Head of caudate nucleus (tissue), 42 donors: ENCODE results near the gene PRR3.

Source experiments
- DNase-seq, 42 donors: peaks; one replicate each; pipeline versions ENCODE4 v3.0.0 to v3.0.0-alpha.2; 2020 to 2021; ENCODE audit warnings: mixed read lengths in 7 of 42
- intact Hi-C: fragments of 100-400 bp; cut with DNase I; formaldehyde crosslinking; loops from one replicate; pipeline ENCODE4 v1.15.0; 2022

The PRR3 gene

GRCh38 chr6:30562470-30563425, 5.7 kb downstream of the PRR3 start:
- intact Hi-C loops, result no loop called here
- no peak for DNase-seq

- DNase-seq, result no peak
- intact Hi-C loops, result no loop called here
Observed at GRCh38 chr6:30564114-30564513, 7.0 kb downstream of the PRR3 start.

GRCh38 chr6:30565772-30566171, 8.7 kb downstream of the PRR3 start:
- no peak for DNase-seq
- intact Hi-C loops, result no loop called here

DNA sequence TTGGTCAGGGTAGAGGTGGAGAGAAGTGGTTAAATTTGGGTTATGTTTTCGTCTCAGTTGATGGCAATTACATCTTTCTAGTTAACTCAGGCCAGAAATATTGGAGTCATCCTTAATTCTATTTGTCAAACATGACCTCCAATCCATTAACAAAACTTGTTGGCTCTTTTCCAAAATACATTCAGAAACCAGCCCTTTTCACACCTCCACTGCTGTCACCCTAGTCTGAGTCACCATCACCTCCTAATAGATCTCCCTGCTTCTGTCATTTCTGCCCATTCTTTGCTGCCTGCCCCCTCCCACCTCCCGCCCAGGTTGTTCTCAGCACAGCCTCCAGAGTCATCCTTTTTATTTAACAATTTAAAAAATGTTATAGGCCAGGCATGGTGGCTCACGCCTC, 11.2 kb downstream of the PRR3 start:
- peak; percentile 23 to 91 (median 66) for DNase-seq
- intact Hi-C loops, result no loop called here

DNA sequence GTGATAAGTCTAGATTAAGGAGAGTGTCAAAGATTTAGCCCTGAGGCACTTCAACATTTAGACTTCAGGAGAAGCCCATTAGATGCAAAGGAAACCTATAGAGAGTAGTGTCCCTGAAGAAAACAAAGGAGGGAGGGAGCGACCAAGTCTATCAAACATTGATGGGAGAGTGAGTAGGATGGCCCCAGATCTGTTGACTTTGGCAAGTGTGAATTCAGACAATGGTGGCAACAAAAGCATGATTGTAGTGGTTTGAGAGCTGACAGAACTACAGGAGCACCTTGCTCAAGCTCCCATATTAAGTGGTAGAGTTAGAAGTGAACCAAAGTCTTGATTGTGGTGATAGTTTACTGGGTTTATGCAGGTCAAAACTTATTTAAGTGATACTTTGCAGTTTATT, 13.2 kb downstream of the PRR3 start:
- intact Hi-C loops, result loop anchor here (2.0 to 5.0 kb wide), 2 partner anchors 13 to 42 kb away; partner anchors contain the start of genes GNL1 and PRR3
- DNase-seq, result no peak

GRCh38 chr6:30570740-30571074, 13.6 kb downstream of the PRR3 start:
- peak in 3 of 42 donors; percentile 10 to 35 (median 28) for DNase-seq
- intact Hi-C loops, result loop anchor here (2.0 to 5.0 kb wide), 2 partner anchors 14 to 42 kb away; partner anchors contain the start of genes GNL1 and PRR3

DNA sequence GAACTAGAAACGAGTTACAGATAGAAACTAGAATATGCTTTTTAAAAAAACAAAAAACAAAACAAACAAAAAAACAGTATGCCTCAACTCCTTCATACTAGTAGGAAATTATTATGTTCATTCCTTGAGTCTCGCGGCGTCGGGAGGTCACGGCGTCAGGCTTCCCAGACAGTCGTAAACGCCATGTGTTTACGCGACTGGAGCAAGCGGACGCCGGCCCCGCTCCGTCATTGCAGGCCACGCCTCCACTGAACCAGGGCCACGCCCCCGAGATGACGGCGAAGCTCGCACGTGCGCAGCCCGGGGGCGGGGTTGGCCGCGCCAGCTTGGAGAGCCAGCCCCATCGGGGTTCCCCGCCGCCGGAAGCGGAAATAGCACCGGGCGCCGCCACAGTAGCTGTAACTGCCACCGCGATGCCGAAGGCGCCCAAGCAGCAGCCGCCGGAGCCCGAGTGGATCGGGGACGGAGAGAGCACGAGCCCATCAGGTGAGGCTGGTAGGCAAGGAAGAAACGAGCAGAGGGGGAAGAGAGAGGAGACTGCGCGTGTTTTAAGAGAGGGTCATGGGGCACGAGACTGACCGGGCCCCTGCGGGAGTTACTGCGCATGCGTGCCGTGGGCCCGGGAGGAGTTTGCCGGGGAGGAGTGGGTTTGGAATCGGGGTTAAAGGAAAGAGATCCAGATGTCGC, 14.1 kb downstream of the PRR3 start, which contains the start of gene ABCF1:
ABCF1 (plus strand) TSS at position 368 of the 687 bp plus-strand sequence; CDS start at position 414, 46 bp downstream.
- intact Hi-C loops, result loop anchor here (2.0 to 5.0 kb wide), 2 partner anchors 14 to 41 kb away; partner anchors contain the start of genes GNL1 and PRR3
- peak; percentile 95 to 100 (median 99) for DNase-seq

DNA sequence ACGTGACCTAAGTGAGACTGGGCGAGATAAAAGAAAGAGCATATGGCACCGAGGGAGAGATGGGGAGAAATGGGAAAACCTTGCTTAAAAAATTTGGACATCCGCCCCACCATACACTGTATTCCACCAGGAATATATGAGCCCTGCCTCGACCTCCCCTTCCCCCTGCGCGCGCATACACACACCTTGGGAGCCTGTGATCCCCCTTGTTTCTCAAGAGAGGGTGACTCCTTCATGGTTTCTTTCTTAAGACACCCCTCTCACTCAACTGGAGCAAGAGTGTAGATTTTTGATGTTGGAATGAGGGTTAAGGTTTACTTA, 14.6 kb downstream of the PRR3 start:
- no peak for DNase-seq
- intact Hi-C loops, result loop anchor here (2.0 to 5.0 kb wide), 2 partner anchors 15 to 41 kb away; partner anchors contain the start of genes GNL1 and PRR3

GRCh38 chr6:30572148-30572547, 15.1 kb downstream of the PRR3 start:
- DNase-seq, result no peak
- intact Hi-C loops, result loop anchor here (5.0 kb wide), 1 partner anchor 40 kb away; no protein-coding TSS in a partner anchor

GRCh38 chr6:30573113-30573512, 16.0 kb downstream of the PRR3 start:
- intact Hi-C loops, result loop anchor here (5.0 kb wide), 1 partner anchor 39 kb away; no protein-coding TSS in a partner anchor
- DNase-seq, result no peak

- intact Hi-C loops, result no loop called here
- DNase-seq, result no peak
Observed at GRCh38 chr6:30578051-30578450, 21.0 kb downstream of the PRR3 start.

GRCh38 chr6:30583921-30584320, 26.8 kb downstream of the PRR3 start:
- intact Hi-C loops, result no loop called here
- DNase-seq, result no peak

DNA sequence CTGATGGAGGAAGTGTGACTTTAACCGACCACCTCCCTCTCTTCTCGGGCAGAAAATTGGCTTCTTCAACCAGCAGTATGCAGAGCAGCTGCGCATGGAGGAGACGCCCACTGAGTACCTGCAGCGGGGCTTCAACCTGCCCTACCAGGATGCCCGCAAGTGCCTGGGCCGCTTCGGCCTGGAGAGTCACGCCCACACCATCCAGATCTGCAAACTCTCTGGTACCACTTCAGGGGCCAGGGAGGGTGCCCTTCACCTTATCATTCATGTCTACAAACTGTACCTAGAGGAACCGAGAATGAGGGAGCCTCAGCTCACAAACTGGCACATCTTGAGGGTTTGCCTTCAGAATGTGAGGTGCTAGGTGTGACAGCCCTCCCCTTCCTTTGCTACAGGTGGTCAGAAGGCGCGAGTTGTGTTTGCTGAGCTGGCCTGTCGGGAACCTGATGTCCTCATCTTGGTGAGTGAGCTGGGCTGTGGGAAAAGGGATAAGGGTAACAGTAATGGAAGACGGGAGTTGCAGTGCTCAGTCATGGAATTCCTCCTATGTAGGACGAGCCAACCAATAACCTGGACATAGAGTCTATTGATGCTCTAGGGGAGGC, 32.8 kb downstream of the PRR3 start:
- no peak for DNase-seq
- intact Hi-C loops, result loop anchor here (10.0 kb wide), 1 partner anchor 45 kb away; no protein-coding TSS in a partner anchor

GRCh38 chr6:30590509-30590908, 33.4 kb downstream of the PRR3 start:
- DNase-seq, result no peak
- intact Hi-C loops, result loop anchor here (10.0 kb wide), 1 partner anchor 46 kb away; no protein-coding TSS in a partner anchor

DNA sequence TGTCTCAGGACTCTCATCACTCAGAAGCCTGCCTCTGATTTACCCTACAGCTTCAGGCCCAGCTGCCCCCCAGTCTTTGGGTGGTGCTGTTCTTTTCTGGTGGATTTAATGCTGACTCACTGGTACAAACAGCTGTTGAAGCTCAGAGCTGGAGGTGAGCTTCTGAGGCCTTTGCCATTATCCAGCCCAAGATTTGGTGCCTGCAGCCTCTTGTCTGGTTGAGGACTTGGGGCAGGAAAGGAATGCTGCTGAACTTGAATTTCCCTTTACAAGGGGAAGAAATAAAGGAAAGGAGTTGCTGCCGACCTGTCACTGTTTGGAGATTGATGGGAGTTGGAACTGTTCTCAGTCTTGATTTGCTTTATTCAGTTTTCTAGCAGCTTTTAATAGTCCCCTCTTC, 33.9 kb downstream of the PRR3 start:
- intact Hi-C loops, result loop anchor here (10.0 kb wide), 1 partner anchor 46 kb away; no protein-coding TSS in a partner anchor
- no peak for DNase-seq

DNA sequence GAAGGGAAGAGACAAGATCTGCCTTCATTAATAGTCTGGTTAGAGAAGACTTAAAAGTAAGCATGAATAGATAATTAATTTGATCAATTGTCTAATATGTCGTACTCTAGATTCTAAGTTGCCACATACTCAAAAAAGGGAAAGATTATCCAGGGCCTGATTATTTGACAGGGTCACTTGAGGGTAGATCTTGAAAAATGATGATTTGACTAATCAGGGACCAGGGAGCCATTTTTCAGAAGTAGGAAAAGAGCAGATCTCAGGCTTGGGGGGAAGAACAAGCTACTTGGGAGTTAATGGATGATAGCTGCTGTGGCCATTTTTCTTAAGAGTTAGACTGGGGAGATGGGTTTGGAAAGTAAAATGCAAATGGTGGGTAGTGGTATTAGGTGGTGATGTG, 35.2 kb downstream of the PRR3 start:
- DNase-seq, result no peak
- intact Hi-C loops, result loop anchor here (10.0 kb wide), 1 partner anchor 47 kb away; no protein-coding TSS in a partner anchor

GRCh38 chr6:30597315-30598144, 40.4 kb downstream of the PRR3 start:
- peak; percentile 28 to 92 (median 78) for DNase-seq
- intact Hi-C loops, result loop anchor here (10.0 kb wide), 1 partner anchor 53 kb away; no protein-coding TSS in a partner anchor

GRCh38 chr6:30598912-30599624, 42.0 kb downstream of the PRR3 start:
- DNase-seq, result no peak
- intact Hi-C loops, result loop anchor here (10.0 kb wide), 1 partner anchor 54 kb away; no protein-coding TSS in a partner anchor
